MCF 10A (cell line): ENCODE results near the gene BACH2. TPM values are rescaled to one million over a fixed set of nuclear protein-coding genes. Genes with fewer than 3 reads are reported as not detected.

ENCODE experiments used
- BruUV-seq: library from RNA; stranded (reverse); fragments of 400-500 nt; replicated peaks from 2 replicates; lab custom pipeline; 2021; lab: Mats Ljungman, UMichigan
- CTCF ChIA-PET: fragments of 300-600 bp; sonication (Branson Sonifier 250); formaldehyde crosslinking; extraction: SDS; loops from one replicate; lab custom pipeline; 2021; ENCODE audit warnings: antibody characterized with exemption, inconsistent platforms; lab: Yijun Ruan, JAX
- POLR2A ChIA-PET: fragments of 300-600, 350-650 bp; sonication (Branson Sonifier 250); formaldehyde crosslinking; extraction: SDS; loops from one replicate; lab custom pipeline; 2020; ENCODE audit warnings: antibody characterized with exemption, inconsistent platforms; lab: Yijun Ruan, JAX
- DNase-seq: peaks from one replicate; pipeline ENCODE4 v3.0.0-alpha.2; 2018; ENCODE audit not compliant: unreplicated experiment
- H3K27ac Mint-ChIP-seq: one replicate; pipeline ENCODE4 v1.8.0; 2022; ENCODE audit warnings: mild to moderate bottlenecking, low read depth, mixed read lengths; ENCODE audit not compliant: unreplicated experiment
- H3K27me3 Mint-ChIP-seq: one replicate; pipeline ENCODE4 v1.8.0; 2022; ENCODE audit warnings: mixed read lengths; ENCODE audit not compliant: insufficient read depth, unreplicated experiment
- H3K36me3 Mint-ChIP-seq: one replicate; pipeline ENCODE4 v1.8.0; 2022; ENCODE audit warnings: mild to moderate bottlenecking, moderate library complexity, mixed read lengths; ENCODE audit not compliant: insufficient read depth, unreplicated experiment
- H3K4me1 Mint-ChIP-seq: one replicate; pipeline ENCODE4 v1.8.0; 2022; ENCODE audit warnings: mixed read lengths; ENCODE audit not compliant: insufficient read depth, unreplicated experiment
- H3K4me3 Mint-ChIP-seq: one replicate; pipeline ENCODE4 v1.8.0; 2022; ENCODE audit warnings: mild to moderate bottlenecking, moderate library complexity, mixed read lengths; ENCODE audit not compliant: unreplicated experiment
- H3K9me3 Mint-ChIP-seq: one replicate; pipeline ENCODE4 v1.8.0; 2022; ENCODE audit warnings: mixed read lengths; ENCODE audit not compliant: unreplicated experiment
- CTCF ChIP-seq: fragments of 200-600 bp; IDR thresholded peaks from one replicate; pipeline ENCODE4 v1.8.0; 2022; ENCODE audit warnings: antibody characterized with exemption, mild to moderate bottlenecking; ENCODE audit not compliant: unreplicated experiment
- intact Hi-C: fragments of 100-400 bp; cut with micrococcal nuclease; formaldehyde crosslinking; loops from 2 replicates; pipeline ENCODE4 v1.14.1; 2022
- total RNA-seq: library from RNA; stranded (reverse); gene quantifications from 2 replicates; pipeline ENCODE4 v1.2.3, GENCODE V29; 2022

The BACH2 gene
- total RNA-seq, 1 experiment from 2014 or later = 9.9 TPM

GRCh38 chr6:90101403-90101802 is 195.2 kb downstream of the BACH2 start:
- BruUV-seq = no TSS peak
- no peak overlapping the region for H3K27ac Mint-ChIP-seq
- TF ChIP-seq CTCF = no peak
- ChIA-PET CTCF (interaction anchor here (1.0 kb wide), 1 partner anchor 34 kb away, joined by 4 read pairs; no protein-coding TSS in a partner anchor), POLR2A (no interaction called here)
- intact Hi-C loops = no loop called here
- no peak for DNase-seq
- no peaks in the 10 kb centered on the region for H3K27me3 Mint-ChIP-seq
- peaks cover 49% of the 10 kb centered on the region for H3K4me1 Mint-ChIP-seq
- no peaks in the 10 kb centered on the region for H3K36me3 Mint-ChIP-seq
- no peaks in the 10 kb centered on the region for H3K9me3 Mint-ChIP-seq
- no peak overlapping the region for H3K4me3 Mint-ChIP-seq

GRCh38 chr6:90100059-90100665 is 196.5 kb downstream of the BACH2 start:
- Mint-ChIP-seq H3K4me1 (peaks cover 59% of the 10 kb centered on the region), H3K4me3 (no peak overlapping the region), H3K27me3 (no peaks in the 10 kb centered on the region), H3K27ac (peak overlapping the region; percentile 59), H3K36me3 (no peaks in the 10 kb centered on the region), H3K9me3 (no peaks in the 10 kb centered on the region)
- CTCF ChIA-PET = interaction anchor here (0.6 to 3.3 kb wide), 5 partner anchors 12 to 195 kb away, joined by 3 to 18 read pairs (median 5); no protein-coding TSS in a partner anchor
- intact Hi-C loops = no loop called here
- no TSS peak for BruUV-seq
- TF ChIP-seq CTCF = no peak
- POLR2A ChIA-PET = interaction anchor here (1.1 to 4.0 kb wide), 4 partner anchors 9 to 185 kb away, joined by 3 to 45 read pairs (median 12); no protein-coding TSS in a partner anchor
- DNase-seq = peak; percentile 29

GRCh38 chr6:90098627-90099026 is 198.0 kb downstream of the BACH2 start:
- TSS peak; percentile 98 for BruUV-seq
- peak overlapping the region; percentile 96 for H3K27ac Mint-ChIP-seq

More at GRCh38 chr6:90098627-90099026, 198.0 kb downstream of the BACH2 start:
- no peak for TF ChIP-seq CTCF
- no peak overlapping the region for H3K4me3 Mint-ChIP-seq
- POLR2A ChIA-PET = interaction anchor here (0.6 to 4.0 kb wide), 19 partner anchors 11 to 374 kb away, joined by 3 to 45 read pairs (median 4); no protein-coding TSS in a partner anchor
- CTCF ChIA-PET = interaction anchor here (0.6 to 4.5 kb wide), 30 partner anchors 10 to 1018 kb away, joined by 3 to 32 read pairs (median 4); partner anchors contain the start of gene PNRC1
- peak; percentile 41 for DNase-seq
- H3K4me1 Mint-ChIP-seq = peaks cover 48% of the 10 kb centered on the region
- no peaks in the 10 kb centered on the region for H3K36me3 Mint-ChIP-seq
- no peaks in the 10 kb centered on the region for H3K27me3 Mint-ChIP-seq
- H3K9me3 Mint-ChIP-seq = no peaks in the 10 kb centered on the region
- intact Hi-C loops = loop anchor here (1.0 kb wide), 7 partner anchors 10 to 381 kb away; partner anchors contain the start of gene BACH2
